Measurements from ENCODE around the gene MTX2. TPM values are rescaled to one million over a fixed set of nuclear protein-coding genes. Genes with fewer than 3 reads are reported as not detected.

MTX2 gene
- total RNA-seq, 1 donor from 2014 or later = 39.3 TPM

- Histone ChIP-seq H3K27ac (no peak overlapping the region), H3K4me3 (no peak overlapping the region), H3K4me1 (peaks cover 20% of the 10 kb centered on the region), H3K27me3 (no peaks in the 10 kb centered on the region), H3K9me3 (no peaks in the 10 kb centered on the region), H3K36me3 (no peaks in the 10 kb centered on the region)
- intact Hi-C loops (cut with DNase I) = no loop called here
- TF ChIP-seq POLR2A (IDR thresholded peaks at IDR 0.05) = no peak
- TF ChIP-seq POLR2AphosphoS5 (IDR thresholded peaks at IDR 0.05; ENCODE audit: insufficient read depth in 1 of 2, low read depth in 1 of 2) = no peak
- TF ChIP-seq CTCF (IDR thresholded peaks at IDR 0.05) = no peak
- no peak for DNase-seq (ENCODE audit: extremely low spot score in 2 of 2)
Measured at GRCh38 chr2:176272870-176273459, 3.7 kb downstream of the MTX2 start.

GRCh38 chr2:176278927-176279326 is 9.7 kb downstream of the MTX2 start:
- H3K36me3 ChIP-seq = no peaks in the 10 kb centered on the region
- no peaks in the 10 kb centered on the region for H3K27me3 ChIP-seq
- TF ChIP-seq CTCF (IDR thresholded peaks at IDR 0.05) (no peak), POLR2AphosphoS5 (IDR thresholded peaks at IDR 0.05; ENCODE audit: insufficient read depth in 1 of 2, low read depth in 1 of 2) (no peak), POLR2A (IDR thresholded peaks at IDR 0.05) (no peak)
- H3K9me3 ChIP-seq = no peaks in the 10 kb centered on the region
- peaks cover 1% of the 10 kb centered on the region for H3K4me1 ChIP-seq
- DNase-seq (ENCODE audit: extremely low spot score in 2 of 2) = no peak
- intact Hi-C loops (cut with DNase I) = no loop called here
- H3K4me3 ChIP-seq = no peak overlapping the region
- H3K27ac ChIP-seq = no peak overlapping the region

- Histone ChIP-seq H3K27ac (no peak overlapping the region), H3K27me3 (no peaks in the 10 kb centered on the region), H3K36me3 (no peaks in the 10 kb centered on the region), H3K4me3 (no peak overlapping the region), H3K4me1 (no peaks in the 10 kb centered on the region), H3K9me3 (no peaks in the 10 kb centered on the region)
- TF ChIP-seq CTCF (IDR thresholded peaks at IDR 0.05) (no peak), POLR2A (IDR thresholded peaks at IDR 0.05) (no peak), POLR2AphosphoS5 (IDR thresholded peaks at IDR 0.05; ENCODE audit: insufficient read depth in 1 of 2, low read depth in 1 of 2) (no peak)
- intact Hi-C loops (cut with DNase I) = no loop called here
- no peak for DNase-seq (ENCODE audit: extremely low spot score in 2 of 2)
Measured at GRCh38 chr2:176280156-176280555, 10.9 kb downstream of the MTX2 start.

GRCh38 chr2:176280867-176281658 is 11.8 kb downstream of the MTX2 start:
- Histone ChIP-seq H3K27me3 (no peaks in the 10 kb centered on the region), H3K9me3 (no peaks in the 10 kb centered on the region), H3K27ac (no peak overlapping the region), H3K4me1 (no peaks in the 10 kb centered on the region), H3K4me3 (no peak overlapping the region), H3K36me3 (no peaks in the 10 kb centered on the region)
- TF ChIP-seq POLR2A (IDR thresholded peaks at IDR 0.05) (no peak), CTCF (IDR thresholded peaks at IDR 0.05) (no peak), POLR2AphosphoS5 (IDR thresholded peaks at IDR 0.05; ENCODE audit: insufficient read depth in 1 of 2, low read depth in 1 of 2) (no peak)
- intact Hi-C loops (cut with DNase I) = no loop called here
- DNase-seq (ENCODE audit: extremely low spot score in 2 of 2) = no peak

All from vagina (tissue), 2 donors.